ENCODE measurements around the gene MYO1D. TPM values are rescaled to one million over a fixed set of nuclear protein-coding genes. Genes with fewer than 3 reads are reported as not detected.

Gene MYO1D
- total RNA-seq, 1 experiment from 2014 or later, result 29.9 TPM

- TF ChIP-seq ARID4B (CRISPR knock-in tag; IDR thresholded peaks at IDR 0.05; ENCODE audit: borderline replicate concordance), result no peak; the same call in 1 of the 2 replicates
Observed at GRCh38 chr17:32519228-32520103, 357.5 kb downstream of the MYO1D start (continued).

- Mint-ChIP-seq H3K9me3 (no peaks in the 10 kb centered on the region), H3K27ac (peak overlapping the region; percentile 73), H3K4me3 (peak overlapping the region; percentile 72), H3K27me3 (ENCODE audit: low read depth) (peaks cover 6% of the 10 kb centered on the region), H3K36me3 (no peaks in the 10 kb centered on the region), H3K4me1 (peaks cover 78% of the 10 kb centered on the region)
- ChIA-PET CTCF (interaction anchor here (0.6 to 1.6 kb wide), 7 partner anchors 23 to 359 kb away, joined by 3 to 5 read pairs (median 4); partner anchors contain the start of genes CDK5R1 and PSMD11), POLR2A (interaction anchor here (0.6 to 1.3 kb wide), 2 partner anchors 12 to 28 kb away, joined by 3 read pairs; no protein-coding TSS in a partner anchor)
- no peak for DNase-seq (ENCODE audit: low spot score)
- peak; percentile 39 for ATAC-seq
- TF ChIP-seq CREB1 (CRISPR knock-in tag; IDR thresholded peaks at IDR 0.05) (no peak), ATF1 (CRISPR knock-in tag; IDR thresholded peaks at IDR 0.05) (no peak), FOXK1 (CRISPR knock-in tag; IDR thresholded peaks at IDR 0.05) (0 out of 2 replicates have a peak, but pooled peaks have one; percentile 2), ZNF219 (CRISPR knock-in tag; IDR thresholded peaks at IDR 0.05; ENCODE audit: borderline replicate concordance) (0 out of 2 replicates have a peak, but pooled peaks have one; percentile 51), CBFB (CRISPR knock-in tag; IDR thresholded peaks at IDR 0.05; ENCODE audit: low read depth) (no peak), RORB (CRISPR knock-in tag; IDR thresholded peaks at IDR 0.05) (no peak), USF1 (CRISPR knock-in tag; IDR thresholded peaks at IDR 0.05) (peak; percentile 27; the same call in 1 of the 2 replicates), FOXJ3 (CRISPR knock-in tag; IDR thresholded peaks at IDR 0.05; ENCODE audit: borderline replicate concordance) (no peak), CTCF (IDR thresholded peaks at IDR 0.05) (no peak), ARID4B (CRISPR knock-in tag; IDR thresholded peaks at IDR 0.05; ENCODE audit: borderline replicate concordance) (no peak), OVOL2 (CRISPR knock-in tag; IDR thresholded peaks at IDR 0.05; ENCODE audit: borderline replicate concordance) (no peak), ESRRA (CRISPR knock-in tag; IDR thresholded peaks at IDR 0.05; ENCODE audit: borderline replicate concordance) (no peak), KAT7 (CRISPR knock-in tag; IDR thresholded peaks at IDR 0.05; ENCODE audit: borderline replicate concordance) (no peak), TEAD1 (CRISPR knock-in tag; IDR thresholded peaks at IDR 0.05) (no peak), TEAD4 (CRISPR knock-in tag; IDR thresholded peaks at IDR 0.05) (no peak), ETV6 (CRISPR knock-in tag; IDR thresholded peaks at IDR 0.05) (0 out of 2 replicates have a peak, but pooled peaks have one; percentile 11), IRF2 (CRISPR knock-in tag; IDR thresholded peaks at IDR 0.05; ENCODE audit: borderline replicate concordance, low read depth) (no peak), MYBL2 (CRISPR knock-in tag; IDR thresholded peaks at IDR 0.05) (no peak), MAX (CRISPR knock-in tag; IDR thresholded peaks at IDR 0.05) (peak; percentile 79)
Observed at GRCh38 chr17:32518646-32519227, 358.2 kb downstream of the MYO1D start.
